Epithelial cell of prostate (primary cell): ENCODE data around the gene MSRB1.
"Not testable (repeated sequence)": the region's sequence is repeated elsewhere in the genome, so short reads cannot be mapped to it uniquely, and the experiment has no call there.

Experiments
- DNase-seq: peaks from one replicate; pipeline ENCODE4 v3.0.0-alpha.2; 2011; ENCODE audit warnings: low read depth, low spot score
- H3K27ac ChIP-seq: fragments of 450-650 bp; 2 replicates; pipeline ENCODE4 v1.5.1; 2017; ENCODE audit warnings: mild to moderate bottlenecking

The MSRB1 gene

GRCh38 chr16:1962161-1963153 is 19.5 kb upstream of the MSRB1 start:
- H3K27ac ChIP-seq, result peak overlapping the region; percentile 94
- DNase-seq, result not testable (repeated sequence)

GRCh38 chr16:1961651-1962067 is 18.7 kb upstream of the MSRB1 start:
- H3K27ac ChIP-seq, result peak overlapping the region; percentile 56
- no peak for DNase-seq

- H3K27ac ChIP-seq, result peak overlapping the region; percentile 56
- no peak for DNase-seq
Measured at GRCh38 chr16:1960665-1961630, 17.9 kb upstream of the MSRB1 start.

DNA sequence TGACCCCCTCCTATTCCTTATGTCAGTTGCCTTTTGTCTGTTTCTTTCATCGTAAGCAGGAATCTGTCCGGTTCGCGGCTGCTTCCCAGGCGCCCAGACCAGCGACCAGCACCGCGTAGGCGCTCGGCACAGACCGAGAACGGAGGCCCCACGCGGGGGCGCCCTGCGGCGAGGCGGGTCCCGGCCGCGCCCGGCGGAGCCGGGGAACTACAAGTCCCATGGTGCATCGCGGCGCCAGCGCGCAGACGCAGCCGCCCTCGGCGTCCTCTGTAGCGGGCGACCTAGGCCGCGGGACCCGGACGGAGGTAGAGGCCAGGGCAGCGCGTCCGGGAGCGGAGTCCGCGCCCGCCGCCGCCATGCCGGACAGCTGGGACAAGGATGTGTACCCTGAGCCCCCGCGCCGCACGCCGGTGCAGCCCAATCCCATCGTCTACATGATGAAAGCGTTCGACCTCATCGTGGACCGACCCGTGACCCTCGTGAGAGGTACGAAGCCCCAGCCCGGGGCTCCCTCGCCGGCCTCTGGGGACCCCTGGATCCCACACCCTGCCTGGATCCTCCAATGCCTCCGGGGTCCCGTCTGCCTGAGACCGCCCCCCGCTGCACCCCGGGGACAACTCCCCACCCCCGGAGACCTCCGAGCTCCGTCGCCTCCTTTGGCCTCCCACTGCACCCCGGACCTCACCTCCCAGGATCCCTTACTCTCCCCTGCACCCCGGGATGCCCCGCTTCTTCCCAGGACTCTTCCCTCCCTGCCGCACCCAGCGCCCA is 16.5 kb upstream of the MSRB1 start, which contains the start of gene NDUFB10:
NDUFB10 (plus strand) TSS at position 270 of the 771 bp plus-strand sequence; CDS start at position 357, 87 bp downstream.
- DNase-seq, result no peak
- peak within 1 kb of the TSS; percentile 56 for H3K27ac ChIP-seq

DNA sequence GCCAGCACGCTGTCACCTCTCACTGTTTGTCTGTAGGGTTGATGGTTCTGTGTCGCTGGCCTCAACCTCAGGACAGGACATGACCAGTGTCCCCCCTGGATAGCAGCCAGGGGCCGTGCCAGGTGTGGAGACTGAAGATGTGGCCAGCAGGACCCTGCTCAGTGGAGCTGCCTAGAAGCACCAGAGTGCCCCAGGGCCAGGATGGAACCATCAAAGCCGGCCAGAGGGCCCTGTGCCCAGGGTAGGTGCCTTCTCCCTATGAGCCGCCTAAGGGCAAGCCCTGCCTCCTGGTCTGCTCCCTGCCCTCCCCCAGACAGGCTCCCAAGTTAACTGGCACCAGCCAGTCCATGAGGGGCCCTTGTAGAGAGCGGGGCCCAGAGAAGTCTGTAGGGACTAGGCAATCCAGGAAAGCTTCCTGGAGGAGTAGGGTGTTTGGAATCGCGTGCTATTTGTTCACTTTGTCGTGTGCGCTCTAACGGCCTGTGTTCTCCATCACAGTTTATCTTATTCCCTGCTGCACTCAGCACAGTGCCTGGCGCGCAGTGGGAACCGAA is 15.8 kb upstream of the MSRB1 start:
- no peak for DNase-seq
- no peak overlapping the region for H3K27ac ChIP-seq

- not testable (repeated sequence) for H3K27ac ChIP-seq, DNase-seq
Measured at GRCh38 chr16:1958143-1958491, 15.1 kb upstream of the MSRB1 start.

- H3K27ac ChIP-seq, DNase-seq: not testable (repeated sequence)
Measured at GRCh38 chr16:1957434-1958142, 14.6 kb upstream of the MSRB1 start.

- H3K27ac ChIP-seq, result no peak overlapping the region
- DNase-seq, result no peak
Measured at GRCh38 chr16:1953734-1954133, 10.7 kb upstream of the MSRB1 start.

- H3K27ac ChIP-seq, result peak overlapping the region; percentile 40
- DNase-seq, result no peak
Measured at GRCh38 chr16:1950559-1950958, 7.6 kb upstream of the MSRB1 start.

GRCh38 chr16:1950047-1950446 is 7.0 kb upstream of the MSRB1 start:
- H3K27ac ChIP-seq, result peak overlapping the region; percentile 40
- DNase-seq, result peak; percentile 64

DNA sequence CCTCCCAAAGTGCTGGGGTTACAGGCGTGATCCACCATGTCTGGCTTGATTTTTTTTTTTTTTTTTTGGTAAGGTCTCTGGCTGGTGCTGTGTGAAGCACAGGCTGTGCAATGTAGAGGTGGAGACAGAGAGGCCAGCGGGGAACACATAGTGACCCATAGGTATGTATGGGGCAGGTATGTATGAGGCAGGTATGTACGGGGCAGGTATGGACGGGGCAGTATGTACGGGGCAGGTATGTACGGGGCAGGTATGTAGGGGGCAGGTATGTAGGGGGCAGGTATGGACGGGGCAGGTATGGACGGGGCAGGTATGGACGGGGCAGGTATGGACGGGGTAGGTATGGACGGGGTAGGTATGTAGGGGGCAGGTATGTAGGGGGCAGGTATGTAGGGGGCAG is 6.5 kb upstream of the MSRB1 start:
- no peak for DNase-seq
- H3K27ac ChIP-seq, result no peak overlapping the region

DNA sequence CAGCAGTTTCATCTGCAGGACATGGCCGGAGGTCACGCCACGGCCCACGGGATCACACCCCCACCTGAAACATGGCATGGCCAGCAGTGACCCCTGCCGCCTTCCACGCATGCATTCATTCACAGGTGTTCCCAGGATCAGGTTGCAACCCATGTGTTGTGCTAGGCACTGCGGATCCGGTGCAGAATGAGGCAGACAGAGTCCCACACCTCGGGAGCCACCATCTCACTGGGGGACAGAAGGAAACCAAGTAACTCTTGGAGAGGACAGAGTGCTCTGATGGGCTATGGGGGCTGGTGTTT is 4.3 kb upstream of the MSRB1 start:
- DNase-seq, result no peak
- H3K27ac ChIP-seq, result no peak overlapping the region

DNA sequence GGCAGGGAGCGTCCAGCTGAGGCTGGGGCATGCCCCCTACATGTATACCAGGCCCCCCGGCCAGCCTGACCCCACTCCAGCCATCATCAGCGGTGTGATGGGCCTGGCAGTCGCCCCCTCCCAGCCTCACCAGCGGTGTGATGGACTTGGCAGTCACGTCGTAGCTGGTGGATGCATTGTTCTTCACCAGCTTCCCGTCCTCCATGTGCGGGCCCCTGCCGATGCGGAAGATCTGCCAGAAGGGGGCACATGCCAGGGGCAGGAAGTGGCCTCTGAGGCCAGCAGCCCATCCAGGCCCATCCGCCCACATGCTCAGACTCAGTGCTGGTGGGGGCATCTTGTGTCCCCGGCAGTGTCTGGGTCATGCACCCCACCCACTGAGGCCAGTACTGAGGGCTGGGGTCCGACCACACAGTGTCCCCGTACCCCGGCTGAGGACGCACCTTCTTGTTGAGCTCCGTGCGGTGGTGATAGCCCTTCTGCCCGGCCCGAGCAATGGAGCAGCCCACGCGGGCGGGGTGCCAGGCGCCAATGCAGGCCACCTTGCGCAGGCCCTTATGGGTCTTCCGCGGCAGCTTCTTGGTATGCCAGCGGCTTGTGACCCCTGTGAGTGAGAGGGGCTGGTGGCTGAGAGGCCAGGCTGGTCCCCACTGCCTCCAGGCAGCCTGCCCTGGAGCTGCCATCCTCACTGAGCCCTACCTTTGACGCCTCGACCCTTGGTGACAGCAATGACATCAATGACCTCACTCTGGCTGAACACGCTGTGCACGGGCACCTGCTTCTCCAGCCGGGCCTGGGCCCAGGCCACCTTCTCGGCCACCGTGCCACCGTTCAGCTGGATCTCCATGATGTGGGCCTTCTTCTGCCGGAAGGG is 3.7 kb upstream of the MSRB1 start:
- no peak overlapping the region for H3K27ac ChIP-seq
- no peak for DNase-seq

DNA sequence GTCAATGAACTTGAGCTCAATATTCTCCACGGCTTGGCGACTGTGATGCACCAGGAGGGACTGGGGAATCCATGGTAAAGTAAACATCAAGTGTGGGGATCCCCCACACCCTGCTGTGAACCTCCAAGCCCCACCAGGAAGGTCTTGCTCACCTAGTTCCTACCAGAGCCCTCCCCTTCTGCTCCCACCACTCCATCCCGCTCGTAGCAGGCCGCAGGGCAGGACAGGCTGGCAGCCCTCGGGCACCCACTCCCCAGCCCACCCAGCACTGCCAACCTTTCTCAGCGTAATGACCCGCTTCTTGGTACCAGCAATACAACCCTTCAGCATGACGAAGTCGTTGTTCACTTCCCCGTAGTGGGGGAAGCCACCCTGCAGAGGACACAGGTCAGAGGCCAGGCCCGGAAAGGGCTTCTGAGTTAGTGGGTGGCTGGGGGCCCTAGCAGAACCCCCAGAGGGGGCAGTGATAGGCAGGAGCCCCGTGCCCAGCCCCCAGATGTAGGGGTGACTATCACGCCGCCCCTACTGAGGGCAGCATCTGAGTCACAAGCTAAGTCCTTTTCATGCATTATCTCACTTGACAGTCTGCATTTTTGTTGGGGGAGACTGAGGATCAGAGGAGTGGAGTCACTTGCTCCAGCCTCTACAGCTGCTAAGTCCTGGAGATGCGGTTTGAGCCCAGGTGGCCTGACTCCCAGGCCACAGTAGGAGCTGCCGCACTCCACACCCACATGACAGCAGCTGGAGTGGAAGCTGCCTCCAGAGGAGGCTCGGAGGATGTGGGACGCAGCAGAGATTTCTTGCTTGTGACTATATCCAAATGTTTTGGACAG is 2.8 kb upstream of the MSRB1 start:
- no peak overlapping the region for H3K27ac ChIP-seq
- no peak for DNase-seq

DNA sequence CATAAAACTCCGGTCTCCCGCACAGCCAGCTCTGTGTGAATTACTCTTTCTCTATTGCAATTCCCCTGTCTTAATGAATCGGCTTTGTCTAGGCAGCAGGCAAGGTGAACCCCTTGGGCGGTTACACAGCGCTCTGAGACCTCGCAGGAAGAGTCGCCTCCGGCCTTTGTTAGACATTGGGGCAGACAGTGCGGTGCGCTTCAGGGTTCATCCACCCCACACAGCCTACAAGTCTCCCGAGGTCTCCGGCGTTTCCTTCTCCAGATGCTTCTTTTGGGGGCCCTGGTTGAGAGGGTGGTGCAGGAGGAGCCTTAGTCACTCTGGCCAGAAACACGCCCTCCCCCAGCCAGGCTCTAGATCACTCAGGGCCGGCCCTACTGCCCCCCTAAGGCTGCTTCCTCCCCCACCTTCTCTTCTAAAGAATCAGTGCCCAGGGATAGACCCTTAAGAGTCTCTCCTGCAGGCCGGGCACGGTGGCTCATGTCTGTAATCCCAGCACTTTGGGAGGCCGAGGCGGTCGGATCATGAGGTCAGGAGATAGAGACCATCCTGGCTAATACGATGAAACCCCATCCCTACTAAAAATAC is 1.7 kb upstream of the MSRB1 start:
- no peak overlapping the region for H3K27ac ChIP-seq
- no peak for DNase-seq

GRCh38 chr16:1942047-1942809 is 771 bp downstream of the MSRB1 start:
- H3K27ac ChIP-seq, result peak overlapping the region; percentile 20
- no peak for DNase-seq
